Medulla oblongata (tissue), 1 donor: ENCODE results near the gene C20orf141.
"Not testable (repeated sequence)": the region's sequence is repeated elsewhere in the genome, so short reads cannot be mapped to it uniquely, and the experiment has no call there.

Source experiments
- DNase-seq: peaks from one replicate; pipeline ENCODE4 v3.0.0-alpha.2; 2015; ENCODE audit errors: extremely low spot score

The C20orf141 gene, protein sequence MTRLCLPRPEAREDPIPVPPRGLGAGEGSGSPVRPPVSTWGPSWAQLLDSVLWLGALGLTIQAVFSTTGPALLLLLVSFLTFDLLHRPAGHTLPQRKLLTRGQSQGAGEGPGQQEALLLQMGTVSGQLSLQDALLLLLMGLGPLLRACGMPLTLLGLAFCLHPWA

DNA sequence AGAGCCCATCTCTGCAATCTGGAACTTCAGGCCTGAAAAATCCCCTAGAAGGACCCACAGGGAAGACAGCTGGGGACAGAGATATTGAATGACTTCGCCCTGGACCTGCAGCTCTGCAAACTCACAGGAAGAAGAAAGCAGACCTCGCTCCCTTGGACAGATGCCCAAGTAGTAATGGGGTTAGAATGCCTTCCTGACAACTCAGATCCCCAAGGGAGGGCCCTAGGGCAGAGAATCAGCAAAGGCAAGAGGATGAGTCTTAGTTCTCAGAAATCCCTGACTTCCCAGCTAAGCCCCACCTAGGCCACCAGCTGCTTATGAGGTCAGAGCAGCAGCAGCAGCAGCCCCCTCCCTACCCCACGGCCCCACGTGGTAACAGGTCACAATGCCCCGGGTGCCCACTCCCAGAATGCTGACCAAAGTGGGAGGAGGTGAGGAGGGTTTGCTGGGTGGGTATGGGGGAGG lies at the start of gene C20orf141:
TSS of gene C20orf141 (plus strand) at position 401 of the 465 bp plus-strand sequence. CDS start 198 bp downstream, outside the sequence.
- no peak for DNase-seq

DNA sequence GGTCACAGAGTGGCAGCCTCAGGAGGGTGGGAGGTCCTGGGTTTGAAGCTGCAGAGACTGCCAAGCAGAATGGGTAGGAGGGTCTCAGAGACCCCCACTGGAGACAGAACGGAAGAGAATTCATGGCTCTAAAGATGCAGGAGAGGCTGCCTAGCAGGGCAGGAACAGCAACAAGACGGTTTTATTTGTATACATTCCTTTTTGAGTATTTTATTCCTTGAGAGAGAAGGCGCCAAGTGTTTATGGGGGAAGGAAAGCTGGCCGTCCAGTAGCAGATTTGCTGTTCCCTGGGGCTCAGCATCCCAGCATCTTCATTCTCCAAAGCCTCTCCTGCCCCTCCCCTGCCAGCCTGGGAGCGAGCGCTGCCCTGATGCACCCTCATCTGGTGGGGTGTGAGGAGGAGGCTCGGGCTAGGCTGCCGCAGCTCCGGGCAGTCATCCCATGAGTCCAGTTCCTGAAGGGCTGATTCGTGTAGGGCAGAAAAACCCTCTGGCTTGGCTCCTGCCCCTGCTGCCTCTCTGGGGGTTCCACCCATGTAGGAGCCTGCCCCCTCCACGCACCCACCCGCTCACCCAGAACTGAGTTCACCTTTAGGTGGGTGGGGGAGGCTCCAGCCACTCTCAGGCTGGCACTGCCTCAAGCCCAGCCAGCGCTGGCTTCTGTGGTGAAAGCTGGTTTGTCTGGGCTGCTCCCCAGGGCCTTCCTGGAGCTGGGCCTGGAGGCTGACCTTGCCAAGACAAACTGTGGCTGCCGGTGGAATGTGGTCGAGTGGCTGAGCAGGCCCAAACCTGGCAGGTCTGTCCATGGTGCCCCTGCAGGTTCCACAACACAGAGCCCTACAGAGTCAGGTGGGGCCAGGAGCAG lies 46.8 kb upstream of the C20orf141 start:
- no peak for DNase-seq

DNA sequence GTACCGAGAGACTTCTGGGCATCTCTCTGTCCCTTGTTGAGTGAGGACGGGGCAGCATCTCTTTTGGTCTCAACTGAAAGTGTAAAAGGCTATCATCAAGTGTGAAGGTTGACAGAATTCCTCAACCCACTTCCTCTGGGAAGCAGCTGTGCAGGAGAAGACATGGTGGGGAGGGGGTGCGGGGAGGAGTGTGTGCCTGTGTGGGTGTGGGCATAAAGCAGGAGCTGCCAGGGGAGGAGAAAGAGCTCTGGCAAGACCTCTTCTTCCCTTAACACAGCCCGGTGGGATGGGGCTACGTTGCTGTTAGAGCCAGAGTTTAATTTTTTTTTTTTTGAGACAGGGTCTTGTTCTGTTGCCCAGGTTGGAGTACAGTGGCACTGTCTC lies 46.2 kb upstream of the C20orf141 start:
- DNase-seq: no peak

DNA sequence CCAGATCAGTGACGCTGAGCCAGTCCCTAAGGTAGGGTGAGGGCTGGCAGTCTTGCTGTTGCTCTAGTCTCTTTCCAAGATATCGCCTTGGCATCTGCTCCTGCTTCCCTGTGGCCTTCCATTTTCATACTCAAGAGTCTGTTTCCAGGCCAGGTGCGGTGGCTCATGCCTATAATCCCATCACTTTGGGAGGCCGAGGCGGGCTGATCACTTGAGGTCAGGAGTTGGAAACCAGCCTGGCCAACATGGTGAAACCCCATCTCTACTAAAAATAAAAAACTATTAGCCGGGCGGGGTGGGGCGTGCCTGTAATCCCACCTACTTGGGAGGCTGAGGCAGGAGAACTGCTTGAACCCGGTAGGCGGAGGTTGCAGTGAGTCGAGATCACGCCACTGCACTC lies 44.7 kb upstream of the C20orf141 start:
- DNase-seq: not testable (repeated sequence)

DNA sequence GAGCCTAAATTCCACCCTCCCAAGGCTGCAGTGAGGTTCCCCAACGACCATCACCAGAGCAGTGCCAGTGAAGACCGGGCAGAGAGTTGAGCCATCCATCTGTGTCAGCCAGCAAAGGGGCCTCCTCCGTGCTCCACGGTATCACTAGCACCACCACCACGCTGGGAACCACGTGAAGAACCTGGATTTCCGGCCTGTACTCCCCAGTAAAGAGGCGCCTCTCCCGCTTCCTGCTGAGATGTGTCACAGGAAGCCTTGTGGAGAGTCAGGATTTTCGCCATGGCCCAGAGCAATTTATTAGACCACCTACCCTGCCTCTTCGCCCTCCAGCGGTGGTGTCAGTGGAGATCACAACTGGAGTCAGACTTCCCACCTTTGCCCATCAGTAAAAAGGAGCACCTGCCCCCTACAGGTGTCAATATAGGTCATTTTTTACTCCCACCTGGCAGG lies 43.1 kb upstream of the C20orf141 start:
- DNase-seq: no peak

DNA sequence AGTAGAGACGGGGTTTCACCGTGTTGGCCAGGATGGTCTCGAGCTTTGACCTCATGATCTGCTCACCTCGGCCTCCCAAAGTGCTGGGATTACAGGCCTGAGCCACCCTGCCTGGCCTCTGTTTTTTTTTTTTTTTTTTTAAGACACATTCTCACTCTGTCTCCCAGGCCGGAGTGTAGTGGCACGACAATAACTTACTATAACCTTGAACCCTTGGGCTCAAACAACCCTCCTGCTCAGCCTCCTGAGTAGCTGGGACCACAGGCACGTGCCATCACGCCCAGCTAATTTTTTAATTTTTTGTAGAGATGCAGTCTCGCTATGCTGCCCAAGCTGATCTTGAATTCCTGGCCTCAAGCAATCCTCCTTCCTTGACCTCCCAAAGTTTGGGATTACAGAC lies 41.0 kb upstream of the C20orf141 start:
- DNase-seq: no peak

DNA sequence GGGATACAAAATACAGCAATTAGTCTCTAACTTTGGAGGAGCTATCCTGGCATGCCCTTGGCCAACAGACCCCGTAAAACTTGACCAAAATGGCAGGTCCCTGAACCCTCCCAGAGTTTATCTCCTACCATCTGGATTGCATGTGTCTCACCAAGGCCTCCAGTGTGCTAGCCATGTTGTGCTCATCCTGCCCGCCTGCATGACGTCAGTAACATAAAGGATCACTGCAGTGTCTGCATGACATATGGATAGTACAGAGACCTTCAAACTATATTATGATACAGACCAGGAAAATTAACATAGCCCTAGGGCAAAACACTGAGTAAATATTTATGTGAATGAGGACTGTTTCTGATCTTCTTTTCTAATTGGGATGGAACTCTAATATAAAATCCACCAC lies 39.6 kb upstream of the C20orf141 start:
- DNase-seq: no peak

DNA sequence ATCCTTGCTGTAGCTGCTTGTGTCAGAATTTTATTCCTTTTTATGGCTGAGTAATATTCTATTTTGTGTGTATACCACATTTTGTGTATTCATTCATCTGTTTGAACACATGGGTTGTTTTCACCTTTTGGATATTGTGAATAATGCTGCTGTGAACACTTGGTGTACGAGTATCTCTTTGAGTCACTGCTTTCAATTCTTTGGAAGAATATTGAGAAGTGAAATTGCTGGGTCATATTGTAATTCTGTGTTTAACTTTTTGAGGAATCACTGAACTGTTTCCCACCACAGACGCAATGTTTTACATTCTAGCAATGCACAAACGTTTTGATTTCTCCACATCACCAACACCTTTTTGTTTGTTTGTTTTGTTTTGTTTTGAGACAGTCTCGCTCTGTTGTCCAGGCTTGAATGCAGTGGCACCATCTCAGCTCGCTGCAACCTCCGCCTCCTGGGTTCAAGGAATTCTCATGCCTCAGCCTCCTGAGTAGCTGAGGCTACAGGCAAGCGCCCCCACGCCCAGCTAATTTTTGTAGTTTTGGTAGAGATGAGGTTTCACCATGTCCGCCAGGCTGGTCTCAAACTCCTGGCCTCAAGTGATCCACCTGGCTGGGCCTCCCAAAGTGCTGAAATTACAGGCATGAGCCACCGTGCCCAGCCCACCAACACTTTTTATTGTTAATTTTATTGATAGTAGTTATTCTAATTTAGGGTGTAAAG lies 36.0 kb upstream of the C20orf141 start:
- DNase-seq: no peak

DNA sequence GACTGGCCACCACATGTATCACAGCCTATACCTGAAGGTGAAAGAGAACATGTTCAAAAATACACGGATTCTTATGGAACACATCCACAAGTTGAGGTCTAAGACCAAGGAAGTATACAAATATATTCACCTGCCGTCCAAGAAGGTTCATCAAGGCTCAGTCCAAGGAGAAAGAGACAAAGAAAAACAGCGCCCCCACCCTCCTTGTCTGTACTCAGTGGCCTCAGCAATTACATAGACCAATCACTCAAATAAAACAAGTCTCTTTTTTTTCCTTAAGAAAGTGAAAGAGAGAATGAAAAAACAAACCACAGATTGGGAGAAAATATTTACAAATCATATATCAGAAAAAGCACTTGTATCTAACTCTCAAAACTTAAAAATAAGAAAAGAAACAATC lies 33.8 kb upstream of the C20orf141 start:
- no peak for DNase-seq

DNA sequence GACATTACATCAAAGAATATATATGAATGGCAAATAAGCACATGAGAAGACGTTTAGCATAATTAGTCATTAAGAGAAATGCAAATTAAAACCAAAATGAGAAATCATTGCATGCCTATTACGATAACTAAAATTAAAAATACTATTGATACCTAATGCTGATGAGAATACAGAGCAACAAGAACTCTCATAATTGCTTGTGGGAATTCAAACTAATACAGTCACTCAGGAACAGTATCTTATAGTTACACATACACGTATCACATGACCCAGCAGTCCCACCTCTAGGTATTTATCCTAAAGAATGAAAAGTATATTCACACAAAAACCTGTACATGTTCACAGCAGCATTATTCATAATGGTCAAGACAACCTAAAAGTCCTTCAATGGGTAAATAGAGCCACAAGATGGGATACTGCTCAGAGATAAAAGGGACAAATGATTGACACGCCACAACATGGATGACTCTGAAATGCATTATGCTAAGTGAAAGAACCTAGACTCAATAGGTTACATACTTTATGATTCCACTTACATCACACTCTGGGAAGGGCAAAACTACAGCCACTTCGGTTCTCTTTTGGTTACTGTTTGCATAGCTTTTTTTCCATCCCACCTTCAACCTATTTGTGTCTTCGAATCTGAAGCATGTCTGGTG lies 30.8 kb upstream of the C20orf141 start:
- DNase-seq: no peak

DNA sequence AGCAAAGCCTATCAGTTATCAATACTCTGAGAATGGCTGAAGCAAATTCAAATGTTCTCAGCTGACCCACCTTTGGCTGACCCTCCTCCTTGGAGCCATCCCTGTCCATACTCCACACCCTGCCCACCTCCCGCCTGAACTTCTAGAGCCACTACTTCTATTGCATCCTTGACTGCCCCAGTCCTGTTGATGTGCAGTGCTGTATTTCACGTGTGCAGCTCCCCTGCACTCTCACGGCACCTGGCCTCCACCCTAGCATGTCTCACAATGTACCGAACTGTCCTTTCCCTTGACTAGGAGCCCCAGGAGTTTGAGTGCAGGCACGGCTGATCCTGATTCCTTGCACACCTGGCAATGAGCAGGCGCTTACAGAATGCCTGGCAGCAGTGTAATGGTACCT lies 21.3 kb upstream of the C20orf141 start:
- no peak for DNase-seq

DNA sequence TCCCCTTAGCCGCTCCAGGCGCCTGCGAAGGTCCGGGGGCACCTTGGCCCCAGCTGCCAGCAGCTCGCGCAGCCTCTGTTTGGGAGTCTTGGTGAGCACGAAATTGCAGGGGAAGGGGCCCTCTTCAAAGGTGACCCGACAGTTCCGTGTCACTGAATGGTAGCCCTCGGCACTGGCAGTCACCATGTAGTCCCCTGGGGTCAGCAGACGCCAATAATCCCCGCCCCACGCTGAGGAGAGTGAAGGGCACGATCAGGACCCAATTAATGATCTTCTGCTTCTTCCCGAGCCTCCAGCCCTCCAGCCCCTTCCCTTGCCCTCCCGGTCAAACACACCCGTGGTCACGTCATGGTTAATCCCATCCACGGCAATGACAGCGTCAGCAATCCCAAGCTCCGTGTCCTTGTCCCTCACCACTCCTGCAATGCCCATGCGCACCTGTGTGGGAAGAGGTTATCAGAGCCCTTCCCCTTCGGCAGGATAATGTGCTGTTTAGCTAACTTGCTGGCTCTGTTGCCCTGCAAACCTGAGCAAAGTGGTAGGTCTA lies 20.5 kb upstream of the C20orf141 start:
- DNase-seq: no peak

DNA sequence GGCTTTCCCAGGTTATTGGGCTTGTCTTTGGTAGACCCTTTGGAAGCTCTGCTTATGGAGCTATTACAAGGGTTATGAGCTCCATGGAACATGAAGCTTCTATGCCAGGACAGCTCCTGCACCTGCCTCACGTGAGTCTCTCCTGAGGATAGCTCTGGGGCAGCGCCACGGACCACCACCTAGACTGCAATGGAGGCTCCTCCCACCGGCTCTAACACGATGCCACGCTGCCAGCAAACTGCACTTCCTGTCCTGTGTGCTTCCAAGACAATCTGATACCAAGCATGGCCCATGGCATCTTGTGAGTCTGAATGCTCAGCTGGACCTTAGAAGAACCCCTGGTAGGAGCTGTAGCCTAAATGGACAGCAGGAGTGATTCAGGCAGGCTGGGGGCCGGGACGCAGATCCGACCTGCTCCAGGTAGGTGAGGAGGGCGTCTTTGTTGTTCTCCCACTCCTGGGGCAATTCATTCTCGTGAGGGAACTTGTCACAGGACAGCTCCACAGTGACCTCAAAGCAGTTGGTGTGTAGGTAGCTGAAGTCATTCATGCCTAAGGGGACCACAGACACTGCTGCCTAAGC lies 19.8 kb upstream of the C20orf141 start:
- DNase-seq: no peak

DNA sequence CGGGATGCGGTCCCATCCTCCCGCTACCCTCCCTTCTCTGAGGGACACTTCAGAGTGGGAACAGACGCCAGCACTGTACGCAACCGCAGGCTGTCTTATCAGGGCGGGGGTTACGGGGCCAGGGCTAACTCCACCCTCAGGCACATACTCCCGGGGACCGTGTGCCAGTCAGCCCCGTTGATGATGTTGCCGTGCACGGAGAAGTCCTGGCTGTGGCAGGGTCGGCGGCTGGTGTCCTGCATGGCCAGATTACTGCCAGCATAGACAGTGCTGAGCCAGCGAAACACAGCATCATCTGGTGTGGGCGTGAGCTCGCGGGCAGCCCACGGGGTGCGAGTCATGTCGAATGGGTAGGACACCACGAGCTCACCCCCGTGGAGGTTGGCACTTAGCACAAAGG lies 19.3 kb upstream of the C20orf141 start:
- no peak for DNase-seq

DNA sequence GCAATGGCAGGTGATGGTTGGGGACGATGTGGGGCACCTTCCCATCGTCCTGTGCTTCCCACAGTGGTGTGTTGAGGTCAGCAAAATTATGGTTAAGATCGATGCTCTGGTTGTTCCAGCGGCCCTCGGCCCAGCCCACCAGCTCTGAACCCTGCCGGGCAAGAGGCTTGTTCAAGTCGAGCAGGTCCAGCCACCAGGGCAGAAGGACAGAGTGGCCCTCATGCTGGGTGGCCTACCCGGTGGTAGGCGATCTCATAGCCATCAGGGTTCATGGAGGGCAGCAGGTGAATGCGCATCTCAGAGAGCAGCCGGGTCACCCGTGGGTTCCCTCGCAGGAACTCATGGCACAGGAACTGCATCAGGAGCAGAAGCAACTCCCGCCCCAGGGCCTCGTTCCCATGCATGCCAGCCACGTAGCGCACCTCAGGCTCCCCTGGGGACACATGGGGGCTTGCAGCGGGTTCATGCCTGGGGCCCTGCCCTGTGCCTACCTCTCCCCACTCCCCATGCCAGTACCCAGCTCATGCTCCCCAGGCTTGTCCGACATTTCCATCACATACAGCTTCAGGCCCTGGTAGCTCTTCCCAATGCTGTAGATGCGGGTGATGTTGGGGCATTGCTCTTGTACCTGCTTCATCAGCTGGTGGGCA lies 18.7 kb upstream of the C20orf141 start:
- DNase-seq: no peak

DNA sequence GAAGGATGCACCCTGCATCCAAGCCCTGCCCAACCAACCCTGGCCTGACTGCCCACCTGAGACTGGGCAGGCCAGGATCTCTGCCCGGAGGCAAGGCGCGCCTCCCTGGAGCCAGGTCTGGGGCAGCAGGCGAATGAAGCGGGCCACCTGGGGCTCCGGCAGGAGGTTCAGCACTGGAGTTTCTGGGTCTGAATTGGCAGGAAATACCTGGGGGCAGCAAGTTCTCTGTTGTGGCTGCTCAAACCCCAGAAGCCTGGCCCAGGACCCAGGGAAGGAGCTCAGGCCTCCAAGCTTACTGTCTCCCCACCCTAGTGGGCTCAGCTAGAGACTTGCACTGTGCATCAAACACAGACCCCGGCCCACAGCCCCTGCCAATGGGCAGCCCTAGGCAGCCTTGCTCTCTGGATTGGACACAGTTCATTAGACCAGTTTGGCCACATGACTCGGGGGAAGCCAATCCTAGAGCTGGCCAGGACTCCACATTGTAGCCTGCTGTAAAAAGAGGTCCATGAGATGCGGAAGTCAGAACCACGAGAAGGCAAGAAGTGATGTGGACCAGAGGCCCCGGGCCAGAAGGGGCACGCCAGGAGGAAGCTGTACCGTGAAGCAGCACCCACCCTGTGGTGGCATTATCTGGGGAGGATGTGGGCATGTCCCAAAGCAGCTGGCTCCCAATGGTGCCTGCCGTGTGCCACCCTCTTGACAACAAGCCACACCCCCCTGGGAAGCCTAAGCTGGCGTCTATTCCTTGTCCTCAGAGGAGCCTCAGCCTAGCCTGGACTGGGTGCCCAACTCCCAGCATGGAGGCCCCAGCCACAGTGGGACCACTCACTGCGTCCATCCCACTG lies 17.4 kb upstream of the C20orf141 start:
- DNase-seq: no peak

DNA sequence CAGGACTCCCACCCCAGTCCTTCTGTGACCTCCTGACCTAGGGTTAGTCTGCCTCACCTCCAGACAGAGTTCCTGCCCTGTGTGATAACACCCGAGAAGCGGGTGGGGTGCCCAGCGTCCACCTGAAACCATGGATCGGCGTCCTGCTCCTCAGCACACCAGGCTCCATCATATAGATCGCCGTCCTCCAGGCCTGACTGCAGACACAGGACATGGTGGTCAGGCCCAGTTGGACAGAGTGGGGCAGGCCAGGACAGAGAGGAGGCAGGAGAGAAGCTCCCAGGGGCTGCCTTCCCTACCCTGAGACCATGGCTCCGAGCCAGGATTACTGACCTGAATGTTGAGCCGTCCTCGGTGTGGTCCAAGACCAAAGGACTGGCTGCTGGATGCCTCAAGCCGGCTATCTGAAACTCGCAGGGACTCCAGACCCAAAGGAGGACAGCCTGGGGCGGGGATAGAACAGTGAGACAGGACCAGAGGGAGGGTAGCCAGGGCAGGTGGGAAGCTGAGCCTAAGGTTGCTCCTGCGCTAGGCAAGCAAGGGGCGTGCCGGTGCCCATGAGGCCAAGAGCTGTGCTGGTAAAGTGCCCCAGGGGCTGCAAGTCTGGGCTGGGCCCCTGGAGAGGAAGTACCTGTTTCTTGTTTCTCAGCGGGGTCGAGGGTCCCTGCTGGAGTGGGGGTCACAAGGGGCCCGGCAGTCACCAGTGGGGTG lies 16.5 kb upstream of the C20orf141 start:
- no peak for DNase-seq

DNA sequence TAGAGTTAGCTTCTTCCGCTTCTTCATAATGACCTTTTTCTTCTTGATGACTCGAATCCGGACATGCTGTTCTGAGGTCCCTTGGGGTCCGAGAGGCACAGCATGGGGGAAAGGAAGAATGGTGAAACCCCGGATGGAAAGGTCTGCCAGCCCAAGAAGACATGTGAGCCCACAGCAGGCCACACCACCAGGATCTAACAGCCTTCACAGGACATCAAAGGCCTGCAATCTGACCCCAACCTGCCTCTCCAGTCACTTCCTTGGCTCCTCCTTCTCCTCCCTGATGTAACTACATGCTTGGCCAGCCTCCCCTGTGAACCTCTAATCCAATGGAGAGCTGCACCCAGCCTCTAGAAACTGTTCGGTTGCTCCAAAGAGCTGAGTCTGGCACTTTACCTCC lies 16.0 kb upstream of the C20orf141 start:
- no peak for DNase-seq

DNA sequence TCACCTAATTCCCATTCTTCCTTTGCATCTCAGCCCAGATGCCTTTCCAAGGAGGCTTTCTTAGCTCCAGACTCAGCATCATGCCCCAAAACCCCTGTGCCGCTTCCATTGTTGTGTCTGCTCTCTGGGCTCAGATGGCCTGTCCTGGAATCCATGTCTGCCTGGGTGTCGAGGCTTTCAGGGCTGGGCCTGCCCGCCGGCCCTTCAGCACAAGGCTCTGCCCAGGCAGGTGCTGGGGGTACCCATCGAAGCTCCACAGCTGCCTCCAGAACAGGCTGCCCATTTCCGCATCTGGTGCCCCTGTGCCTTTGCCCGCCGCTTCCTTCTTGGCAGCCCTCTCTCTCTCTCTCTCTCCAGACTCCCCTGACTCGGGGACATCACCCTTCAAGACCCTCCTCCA lies 15.5 kb upstream of the C20orf141 start:
- DNase-seq: no peak
